Stomach (tissue), 9 donors: ENCODE data around the gene OSBPL2. TPM values are rescaled to one million over a fixed set of nuclear protein-coding genes. Genes with fewer than 3 reads are reported as not detected.

Experiments
- DNase-seq, 2 donors: peaks; one replicate each; pipeline versions ENCODE4 v3.0.0 to v3.0.0-alpha.2; 2013 to 2019
- H3K27ac ChIP-seq, 5 donors: fragments of 200-600 bp in 4 of 5; sonication (generic) in 4 of 5; one replicate each; pipeline ENCODE4 v1.5.1; 2013 to 2019; ENCODE audit warnings: mild to moderate bottlenecking in 1 of 5, moderate library complexity in 1 of 5
- H3K27me3 ChIP-seq, 3 donors: fragments of 200-600 bp; sonication (generic); one replicate each; pipeline ENCODE4 v1.5.1; 2017 to 2019; ENCODE audit warnings: mixed run types in 1 of 3
- H3K36me3 ChIP-seq, 4 donors: fragments of 200-600 bp; sonication (generic); 1 replicate in 3 of 4; 2 replicates in 1 of 4; pipeline ENCODE4 v1.5.1; 2016 to 2019
- H3K4me1 ChIP-seq, 4 donors: fragments of 200-600 bp; sonication (generic); one replicate each; pipeline ENCODE4 v1.5.1; 2016 to 2019
- H3K4me3 ChIP-seq, 4 donors: fragments of 200-600 bp; sonication (generic) in 3 of 4; one replicate each; pipeline ENCODE4 v1.5.1; 2016 to 2019; ENCODE audit warnings: mild to moderate bottlenecking in 1 of 4
- H3K9me3 ChIP-seq, 4 donors: fragments of 200-600 bp; sonication (generic); one replicate each; pipeline ENCODE4 v1.5.1; 2016 to 2019
- CTCF ChIP-seq, 7 experiments: fragments of 450-650 bp in 4 of 7; fragments of 200-600 bp in 3 of 7; sonication (generic) in 3 of 7; IDR thresholded peaks; one replicate each; pipeline ENCODE4 v1.5.1; 2016 to 2019; ENCODE audit warnings: antibody characterized with exemption in 7 of 7, control low read depth in 2 of 7, mild to moderate bottlenecking in 1 of 7
- EP300 ChIP-seq: sonication (generic); formaldehyde crosslinking; IDR thresholded peaks from one replicate; pipeline ENCODE4 v1.6.1; 2017; ENCODE audit warnings: antibody characterized with exemption
- POLR2A ChIP-seq, 4 donors: fragments of 450-650 bp; IDR thresholded peaks; one replicate each; pipeline ENCODE4 v1.6.1; 2016; ENCODE audit warnings: antibody characterized with exemption in 4 of 4, control low read depth in 2 of 4, mild to moderate bottlenecking in 1 of 4, moderate library complexity in 1 of 4
- POLR2AphosphoS5 ChIP-seq, 3 donors: sonication (generic); formaldehyde crosslinking; IDR thresholded peaks; one replicate each; pipeline ENCODE4 v1.6.1; 2016; ENCODE audit warnings: antibody characterized with exemption in 3 of 3
- WGBS, 5 donors: extraction: QIAGEN DNeasy Blood & Tissue Kit in 3 of 5; methylation state at CpG; one replicate each; pipeline versions ENCODE4 v1.1.5 to v1.1.7; 2013 to 2018; 5-methylcytosine and 5-hydroxymethylcytosine counted together
- intact Hi-C: fragments of 100-400 bp; cut with DNase I; formaldehyde crosslinking; loops from one replicate; pipeline ENCODE4 v1.15.1; 2023; ENCODE audit warnings: low total_unique reads
- polyA plus RNA-seq, 3 donors: library from polyadenylated mRNA; stranded (reverse); fragments of 200-250 nt; gene quantifications; one replicate each; pipeline ENCODE4 v1.2.3, GENCODE V29; 2013
- total RNA-seq, 5 donors: library from RNA; depleted of rRNA; stranded (reverse); fragments of >200 nt; gene quantifications; one replicate each; pipeline versions ENCODE4 v1.1.0 to v1.2.3, GENCODE V29; 2014 to 2016
- donor health status: healthy with polysubstance abuse.
- donor health status: Bipolar disorder and iron deficiency.
- donor health status: healthy.

The OSBPL2 gene
- total and polyA plus RNA-seq, 8 donors = 15.1 to 83.4 (median 36.7) TPM

- WGBS, 5 donors = 67 to 75% (median 74%) methylated on average over 18 to 24 of the region's 24 CpGs
- intact Hi-C loops = no loop called here
These were observed 11.4 kb upstream of the OSBPL2 start for GRCh38 chr20:62226707-62227590.

GRCh38 chr20:62227591-62227976, 10.7 kb upstream of the OSBPL2 start:
- TF ChIP-seq CTCF (IDR thresholded peaks at IDR 0.05) (no peak), POLR2A (IDR thresholded peaks at IDR 0.05) (no peak), EP300 (no peak), POLR2AphosphoS5 (IDR thresholded peaks at IDR 0.05) (no peak)
- Histone ChIP-seq H3K27me3 (peaks cover 3 to 85% (median 33%) of the 10 kb centered on the region in 3 donors), H3K36me3 (no peaks in the 10 kb centered on the region), H3K9me3 (no peaks in the 10 kb centered on the region), H3K27ac (no peak overlapping the region), H3K4me3 (no peak overlapping the region), H3K4me1 (peaks cover 0 to 15% (median 7%) of the 10 kb centered on the region in 4 donors)
- intact Hi-C loops = no loop called here
- no peak for DNase-seq
- 33 to 60% (median 48%) methylated on average over 1 to 10 of the region's 10 CpGs for WGBS, 5 donors

More at GRCh38 chr20:62226707-62227590, 11.4 kb upstream of the OSBPL2 start:
- Histone ChIP-seq H3K9me3 (no peaks in the 10 kb centered on the region), H3K27ac (no peak overlapping the region), H3K4me3 (no peak overlapping the region), H3K27me3 (peaks cover 4 to 85% (median 39%) of the 10 kb centered on the region in 3 donors), H3K4me1 (peaks cover 0 to 12% (median 7%) of the 10 kb centered on the region in 4 donors), H3K36me3 (no peaks in the 10 kb centered on the region)
- DNase-seq = no peak
- TF ChIP-seq CTCF (IDR thresholded peaks at IDR 0.05) (no peak), POLR2A (IDR thresholded peaks at IDR 0.05) (no peak), EP300 (no peak), POLR2AphosphoS5 (IDR thresholded peaks at IDR 0.05) (no peak)

- Histone ChIP-seq H3K36me3 (no peaks in the 10 kb centered on the region), H3K9me3 (no peaks in the 10 kb centered on the region), H3K4me1 (peaks cover 0 to 19% (median 9%) of the 10 kb centered on the region in 4 donors), H3K4me3 (no peak overlapping the region), H3K27me3 (peaks cover 0 to 85% (median 26%) of the 10 kb centered on the region in 3 donors), H3K27ac (no peak overlapping the region)
- intact Hi-C loops = no loop called here
- WGBS, 5 donors = 29 to 46% (median 35%) methylated on average over 32 to 37 of the region's 37 CpGs
- TF ChIP-seq CTCF (IDR thresholded peaks at IDR 0.05) (peak in 1 of 7 experiments; percentile 19), EP300 (no peak), POLR2AphosphoS5 (IDR thresholded peaks at IDR 0.05) (no peak), POLR2A (IDR thresholded peaks at IDR 0.05) (no peak)
- DNase-seq = peak; percentile 52 to 79
These were observed 10.1 kb upstream of the OSBPL2 start for GRCh38 chr20:62227977-62228958.

GRCh38 chr20:62228982-62229545, 9.3 kb upstream of the OSBPL2 start:
- Histone ChIP-seq H3K4me3 (no peak overlapping the region), H3K9me3 (no peaks in the 10 kb centered on the region), H3K27me3 (peaks cover 0 to 85% (median 18%) of the 10 kb centered on the region in 3 donors), H3K4me1 (peaks cover 2 to 20% (median 9%) of the 10 kb centered on the region in 4 donors), H3K27ac (no peak overlapping the region), H3K36me3 (no peaks in the 10 kb centered on the region)
- 78 to 88% (median 84%) methylated on average over 7 of the region's 7 CpGs for WGBS, 5 donors
- intact Hi-C loops = no loop called here
- no peak for TF ChIP-seq CTCF (IDR thresholded peaks at IDR 0.05)
- TF ChIP-seq POLR2AphosphoS5 (IDR thresholded peaks at IDR 0.05) = no peak
- TF ChIP-seq POLR2A (IDR thresholded peaks at IDR 0.05) = no peak
- no peak for TF ChIP-seq EP300
- no peak for DNase-seq
